Stomach (tissue), 9 donors: ENCODE results near the gene SCFD2. TPM values are rescaled to one million over a fixed set of nuclear protein-coding genes. Genes with fewer than 3 reads are reported as not detected.
"Not testable (repeated sequence)": the region's sequence is repeated elsewhere in the genome, so short reads cannot be mapped to it uniquely, and the experiment has no call there.

Experiments used
- DNase-seq, 2 donors: peaks; one replicate each; pipeline versions ENCODE4 v3.0.0 to v3.0.0-alpha.2; 2013 to 2019
- H3K27ac ChIP-seq, 5 donors: fragments of 200-600 bp in 4 of 5; sonication (generic) in 4 of 5; one replicate each; pipeline ENCODE4 v1.5.1; 2013 to 2019; ENCODE audit warnings: mild to moderate bottlenecking in 1 of 5, moderate library complexity in 1 of 5
- H3K27me3 ChIP-seq, 3 donors: fragments of 200-600 bp; sonication (generic); one replicate each; pipeline ENCODE4 v1.5.1; 2017 to 2019; ENCODE audit warnings: mixed run types in 1 of 3
- H3K36me3 ChIP-seq, 4 donors: fragments of 200-600 bp; sonication (generic); 1 replicate in 3 of 4; 2 replicates in 1 of 4; pipeline ENCODE4 v1.5.1; 2016 to 2019
- H3K4me1 ChIP-seq, 4 donors: fragments of 200-600 bp; sonication (generic); one replicate each; pipeline ENCODE4 v1.5.1; 2016 to 2019
- H3K4me3 ChIP-seq, 4 donors: fragments of 200-600 bp; sonication (generic) in 3 of 4; one replicate each; pipeline ENCODE4 v1.5.1; 2016 to 2019; ENCODE audit warnings: mild to moderate bottlenecking in 1 of 4
- H3K9me3 ChIP-seq, 4 donors: fragments of 200-600 bp; sonication (generic); one replicate each; pipeline ENCODE4 v1.5.1; 2016 to 2019
- EP300 ChIP-seq: sonication (generic); formaldehyde crosslinking; IDR thresholded peaks from one replicate; pipeline ENCODE4 v1.6.1; 2017; ENCODE audit warnings: antibody characterized with exemption
- POLR2A ChIP-seq, 4 donors: fragments of 450-650 bp; IDR thresholded peaks; one replicate each; pipeline ENCODE4 v1.6.1; 2016; ENCODE audit warnings: antibody characterized with exemption in 4 of 4, control low read depth in 2 of 4, mild to moderate bottlenecking in 1 of 4, moderate library complexity in 1 of 4
- POLR2AphosphoS5 ChIP-seq, 3 donors: sonication (generic); formaldehyde crosslinking; IDR thresholded peaks; one replicate each; pipeline ENCODE4 v1.6.1; 2016; ENCODE audit warnings: antibody characterized with exemption in 3 of 3
- WGBS, 5 donors: extraction: QIAGEN DNeasy Blood & Tissue Kit in 3 of 5; methylation state at CpG; one replicate each; pipeline versions ENCODE4 v1.1.5 to v1.1.7; 2013 to 2018; 5-methylcytosine and 5-hydroxymethylcytosine counted together
- intact Hi-C: fragments of 100-400 bp; cut with DNase I; formaldehyde crosslinking; loops from one replicate; pipeline ENCODE4 v1.15.1; 2023; ENCODE audit warnings: low total_unique reads
- polyA plus RNA-seq, 3 donors: library from polyadenylated mRNA; stranded (reverse); fragments of 200-250 nt; gene quantifications; one replicate each; pipeline ENCODE4 v1.2.3, GENCODE V29; 2013
- total RNA-seq, 5 donors: library from RNA; depleted of rRNA; stranded (reverse); fragments of >200 nt; gene quantifications; one replicate each; pipeline versions ENCODE4 v1.1.0 to v1.2.3, GENCODE V29; 2014 to 2016
- TF ChIP-seq, protein P1 (sequence below), 7 experiments: fragments of 450-650 bp in 4 of 7; fragments of 200-600 bp in 3 of 7; sonication (generic) in 3 of 7; IDR thresholded peaks; one replicate each; pipeline ENCODE4 v1.5.1; 2016 to 2019; ENCODE audit warnings: antibody characterized with exemption in 7 of 7, control low read depth in 2 of 7, mild to moderate bottlenecking in 1 of 7
- donor health status: healthy with polysubstance abuse.
- donor health status: Bipolar disorder and iron deficiency.
- donor health status: healthy.

The SCFD2 gene
- total and polyA plus RNA-seq, 8 donors, result 2.9 to 40.2 (median 11.1) TPM

DNA sequence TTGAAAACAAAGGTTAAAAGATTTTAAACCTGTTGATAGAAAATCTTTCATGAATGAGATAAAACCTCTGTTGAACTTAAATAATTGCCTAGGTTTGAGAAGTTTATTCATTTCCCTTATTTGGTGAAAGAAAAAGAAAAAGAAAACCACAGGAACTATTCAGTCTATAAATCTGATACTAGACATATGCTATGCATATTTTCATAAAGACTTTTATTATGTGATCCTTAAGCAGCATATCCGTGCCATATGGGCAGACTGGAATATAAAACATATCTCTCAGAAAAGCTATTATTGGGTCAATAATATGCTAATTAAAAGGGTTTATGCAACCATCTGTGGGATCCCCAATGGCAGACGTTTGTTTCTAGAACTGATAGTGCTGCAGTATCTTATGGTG, 325.0 kb downstream of the SCFD2 start:
- WGBS, 5 donors, result 62 to 76% (median 69%) methylated on average over 2 of the region's 2 CpGs
- Histone ChIP-seq H3K27me3 (no peaks in the 10 kb centered on the region), H3K4me1 (no peaks in the 10 kb centered on the region), H3K27ac (no peak overlapping the region), H3K9me3 (no peaks in the 10 kb centered on the region), H3K4me3 (no peak overlapping the region), H3K36me3 (no peaks in the 10 kb centered on the region)
- intact Hi-C loops, result no loop called here
- DNase-seq, result no peak
- TF ChIP-seq, protein P1, sequence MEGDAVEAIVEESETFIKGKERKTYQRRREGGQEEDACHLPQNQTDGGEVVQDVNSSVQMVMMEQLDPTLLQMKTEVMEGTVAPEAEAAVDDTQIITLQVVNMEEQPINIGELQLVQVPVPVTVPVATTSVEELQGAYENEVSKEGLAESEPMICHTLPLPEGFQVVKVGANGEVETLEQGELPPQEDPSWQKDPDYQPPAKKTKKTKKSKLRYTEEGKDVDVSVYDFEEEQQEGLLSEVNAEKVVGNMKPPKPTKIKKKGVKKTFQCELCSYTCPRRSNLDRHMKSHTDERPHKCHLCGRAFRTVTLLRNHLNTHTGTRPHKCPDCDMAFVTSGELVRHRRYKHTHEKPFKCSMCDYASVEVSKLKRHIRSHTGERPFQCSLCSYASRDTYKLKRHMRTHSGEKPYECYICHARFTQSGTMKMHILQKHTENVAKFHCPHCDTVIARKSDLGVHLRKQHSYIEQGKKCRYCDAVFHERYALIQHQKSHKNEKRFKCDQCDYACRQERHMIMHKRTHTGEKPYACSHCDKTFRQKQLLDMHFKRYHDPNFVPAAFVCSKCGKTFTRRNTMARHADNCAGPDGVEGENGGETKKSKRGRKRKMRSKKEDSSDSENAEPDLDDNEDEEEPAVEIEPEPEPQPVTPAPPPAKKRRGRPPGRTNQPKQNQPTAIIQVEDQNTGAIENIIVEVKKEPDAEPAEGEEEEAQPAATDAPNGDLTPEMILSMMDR (IDR thresholded peaks at IDR 0.05), result no peak
- TF ChIP-seq EP300 (no peak), POLR2AphosphoS5 (IDR thresholded peaks at IDR 0.05) (no peak), POLR2A (IDR thresholded peaks at IDR 0.05) (no peak)

DNA sequence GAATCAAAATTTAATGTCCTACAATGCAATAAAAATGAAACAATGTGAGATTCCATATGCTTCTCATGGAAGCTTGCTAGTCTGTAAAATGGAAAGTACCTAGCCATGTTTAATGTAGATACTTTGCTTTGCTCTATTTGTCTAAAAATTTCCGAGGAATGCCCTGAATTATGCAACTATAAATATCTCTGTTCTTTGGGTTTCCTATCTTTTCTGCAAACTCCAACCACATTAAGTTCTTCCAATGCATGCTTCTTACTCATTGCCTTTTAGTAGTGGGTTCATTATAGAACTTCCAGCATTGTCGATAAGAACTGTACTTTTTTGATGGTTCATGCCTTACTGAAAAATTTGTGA, 325.4 kb downstream of the SCFD2 start:
- Histone ChIP-seq H3K4me1 (no peaks in the 10 kb centered on the region), H3K27me3 (no peaks in the 10 kb centered on the region), H3K36me3 (no peaks in the 10 kb centered on the region), H3K9me3 (no peaks in the 10 kb centered on the region), H3K4me3 (no peak overlapping the region), H3K27ac (no peak overlapping the region)
- no peak for TF ChIP-seq EP300
- no peak for TF ChIP-seq POLR2A (IDR thresholded peaks at IDR 0.05)
- TF ChIP-seq, protein P1 (IDR thresholded peaks at IDR 0.05), result no peak
- TF ChIP-seq POLR2AphosphoS5 (IDR thresholded peaks at IDR 0.05), result no peak
- no peak for DNase-seq
- intact Hi-C loops, result no loop called here
- 58 to 79% (median 71%) methylated on average over 2 of the region's 2 CpGs for WGBS, 5 donors

DNA sequence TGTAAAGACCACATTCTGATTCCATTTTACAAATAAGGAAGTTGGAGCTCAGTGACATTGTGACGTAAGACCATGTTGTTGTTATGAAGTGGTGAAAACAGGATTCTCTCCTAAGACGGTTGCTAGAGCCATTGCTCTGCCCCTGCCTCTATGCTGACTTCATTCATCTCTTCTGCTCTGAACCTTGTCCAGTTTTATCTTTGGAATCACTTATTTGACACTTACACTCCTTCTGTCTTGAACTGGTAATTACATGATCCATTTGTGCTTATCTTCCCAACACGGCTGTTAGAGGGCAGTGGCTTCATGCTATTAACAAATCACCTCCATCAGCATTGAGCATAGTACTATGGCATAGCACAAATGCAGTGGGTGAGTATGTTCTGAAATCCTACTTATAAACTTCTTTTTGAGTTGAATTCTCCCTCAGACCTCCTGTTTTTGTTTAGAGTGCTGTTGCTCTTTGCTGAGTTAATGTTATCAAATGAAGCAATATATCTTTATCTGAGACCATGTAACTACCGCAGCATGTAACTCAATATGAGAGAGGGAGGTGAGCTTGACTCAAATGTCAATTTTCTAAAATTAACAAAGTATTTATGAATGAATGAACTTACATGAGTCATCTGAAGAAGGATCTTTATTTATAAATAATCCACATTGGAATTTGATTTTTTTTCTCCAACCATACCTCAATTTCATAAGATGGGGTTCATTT, 326.0 kb downstream of the SCFD2 start:
- 81 to 94% (median 87%) methylated on average over 4 of the region's 4 CpGs for WGBS, 5 donors
- H3K27me3 ChIP-seq, result no peaks in the 10 kb centered on the region
- H3K4me1 ChIP-seq, result no peaks in the 10 kb centered on the region
- no peaks in the 10 kb centered on the region for H3K36me3 ChIP-seq
- DNase-seq, result no peak
- H3K9me3 ChIP-seq, result no peaks in the 10 kb centered on the region
- intact Hi-C loops, result no loop called here
- H3K27ac ChIP-seq, result no peak overlapping the region
- no peak overlapping the region for H3K4me3 ChIP-seq
- TF ChIP-seq, protein P1 (IDR thresholded peaks at IDR 0.05), result no peak
- TF ChIP-seq POLR2AphosphoS5 (IDR thresholded peaks at IDR 0.05), result no peak

DNA sequence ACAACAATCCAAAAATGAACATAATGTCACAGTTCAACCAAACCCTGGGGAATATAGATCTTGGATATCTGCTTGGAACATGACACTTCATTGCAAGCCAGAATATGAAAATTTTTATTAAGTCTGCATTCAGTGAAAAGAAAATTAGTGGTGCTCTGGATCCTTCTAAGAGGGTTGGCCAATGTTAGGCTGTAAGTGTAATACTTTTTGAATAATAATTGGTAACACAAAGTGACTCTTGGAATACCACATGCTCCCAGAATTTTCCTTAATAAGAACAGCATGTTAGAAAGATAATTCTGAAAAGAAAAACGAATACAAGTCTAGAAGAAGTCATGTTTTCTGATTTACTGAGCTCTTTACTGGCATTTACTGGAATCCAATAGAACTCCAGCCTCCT, 328.0 kb downstream of the SCFD2 start:
- intact Hi-C loops, result no loop called here
- Histone ChIP-seq H3K9me3 (no peaks in the 10 kb centered on the region), H3K4me1 (no peaks in the 10 kb centered on the region), H3K4me3 (no peak overlapping the region), H3K27ac (no peak overlapping the region), H3K36me3 (no peaks in the 10 kb centered on the region), H3K27me3 (no peaks in the 10 kb centered on the region)
- DNase-seq, result no peak
- TF ChIP-seq EP300 (no peak), POLR2A (IDR thresholded peaks at IDR 0.05) (no peak), POLR2AphosphoS5 (IDR thresholded peaks at IDR 0.05) (no peak)
- TF ChIP-seq, protein P1 (IDR thresholded peaks at IDR 0.05), result no peak
- WGBS, 5 donors, result 71 to 83% (median 79%) methylated on average over 1 of the region's 1 CpG

DNA sequence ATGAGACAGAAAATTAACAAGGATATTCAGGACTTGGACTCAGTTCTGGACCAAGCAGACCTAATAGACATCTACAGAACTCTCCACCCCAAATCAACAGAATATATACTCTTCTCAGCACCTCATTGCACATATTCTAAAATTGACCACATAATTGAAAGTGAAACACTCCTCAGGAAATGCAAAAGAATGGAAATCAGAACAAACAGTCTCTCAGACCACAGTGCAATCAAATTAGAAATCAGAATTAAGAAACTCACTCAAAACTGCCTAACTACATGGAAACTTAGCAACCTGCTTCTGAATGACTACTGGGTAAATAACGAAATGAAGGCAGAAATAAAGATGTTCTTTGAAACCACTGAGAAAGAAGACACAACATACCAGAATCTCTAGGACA, 333.0 kb downstream of the SCFD2 start:
- WGBS, 5 donors, result 83 to 89% (median 88%) methylated on average over 1 of the region's 1 CpG
- H3K27ac ChIP-seq, H3K36me3 ChIP-seq, H3K27me3 ChIP-seq, H3K4me1 ChIP-seq, H3K4me3 ChIP-seq, intact Hi-C loops, DNase-seq, H3K9me3 ChIP-seq: not testable (repeated sequence)
